WTC11 (cell line): ENCODE results near the gene CPNE4. TPM values are rescaled to one million over a fixed set of nuclear protein-coding genes. Genes with fewer than 3 reads are reported as not detected.

Experiments
- ATAC-seq: fragments of 200-7000 bp; cut with Tn5 transposase; 2 replicates; pipeline ENCODE4 v1.10.0; 2021; ENCODE audit warnings: mild to moderate bottlenecking, moderate library complexity
- CTCF ChIA-PET: fragments of 300-600 bp; sonication (Branson Sonifier 250); formaldehyde crosslinking; loops from one replicate; lab custom pipeline; 2021; ENCODE audit warnings: antibody characterized with exemption; lab: Charles Lee
- POLR2A ChIA-PET: fragments of 350-600 bp; sonication (Branson Sonifier 250); formaldehyde crosslinking; loops from one replicate; lab custom pipeline; 2021; ENCODE audit warnings: antibody characterized with exemption; lab: Charles Lee
- DNase-seq: peaks from one replicate; pipeline ENCODE4 v3.0.0; 2021; ENCODE audit warnings: low spot score
- H3K27ac Mint-ChIP-seq: 2 replicates; pipeline ENCODE4 v1.8.0; 2021; ENCODE audit warnings: mixed read lengths
- H3K27me3 Mint-ChIP-seq: 2 replicates; pipeline ENCODE4 v1.8.0; 2021; ENCODE audit warnings: low read depth, mild to moderate bottlenecking, moderate library complexity, mixed read lengths
- H3K36me3 Mint-ChIP-seq: 2 replicates; pipeline ENCODE4 v1.8.0; 2021; ENCODE audit warnings: mixed read lengths
- H3K4me1 Mint-ChIP-seq: 2 replicates; pipeline ENCODE4 v1.8.0; 2022; ENCODE audit warnings: mixed read lengths
- H3K4me3 Mint-ChIP-seq: 2 replicates; pipeline ENCODE4 v1.8.0; 2021; ENCODE audit warnings: mild to moderate bottlenecking, moderate library complexity, mixed read lengths
- H3K9me3 Mint-ChIP-seq: 2 replicates; pipeline ENCODE4 v1.8.0; 2021; ENCODE audit warnings: mixed read lengths
- ARID4B ChIP-seq: sonication (generic); formaldehyde crosslinking; IDR thresholded peaks from 2 replicates; pipeline ENCODE4 v1.8.0; 2023; ENCODE audit warnings: missing genetic modification reagents, mild to moderate bottlenecking, borderline replicate concordance
- ATF1 ChIP-seq: sonication (generic); formaldehyde crosslinking; IDR thresholded peaks from 2 replicates; pipeline ENCODE4 v1.8.1; 2023; ENCODE audit warnings: mild to moderate bottlenecking, moderate library complexity, missing genetic modification reagents
- CREB1 ChIP-seq: sonication (generic); formaldehyde crosslinking; IDR thresholded peaks from 2 replicates; pipeline ENCODE4 v1.8.0; 2023; ENCODE audit warnings: mild to moderate bottlenecking, missing genetic modification reagents
- CREM ChIP-seq: sonication (generic); formaldehyde crosslinking; IDR thresholded peaks from 2 replicates; pipeline ENCODE4 v1.8.1; 2022; ENCODE audit warnings: mild to moderate bottlenecking, missing genetic modification reagents, moderate library complexity
- EMX1 ChIP-seq: fragments of 250-450 bp; sonication (Bioruptor Pico); IDR thresholded peaks from 2 replicates; pipeline ENCODE4 v1.8.0; 2021; ENCODE audit warnings: mild to moderate bottlenecking
- FOXJ3 ChIP-seq: sonication (generic); formaldehyde crosslinking; IDR thresholded peaks from 2 replicates; pipeline ENCODE4 v1.9.0; 2021; ENCODE audit warnings: missing genetic modification reagents, mild to moderate bottlenecking, borderline replicate concordance
- GTF2I ChIP-seq: fragments of 250-450 bp; sonication (Bioruptor Pico); conservative IDR thresholded peaks from 2 replicates; pipeline ENCODE4 v1.4.0; 2021; ENCODE audit warnings: mild to moderate bottlenecking
- NR1H2 ChIP-seq: sonication (generic); formaldehyde crosslinking; IDR thresholded peaks from 2 replicates; pipeline ENCODE4 v1.9.0; 2021; ENCODE audit warnings: mild to moderate bottlenecking, moderate library complexity, missing genetic modification reagents
- NR2C2 ChIP-seq: sonication (generic); formaldehyde crosslinking; IDR thresholded peaks from 2 replicates; pipeline ENCODE4 v1.8.0; 2022; ENCODE audit warnings: mild to moderate bottlenecking, missing genetic modification reagents
- PRRX2 ChIP-seq: fragments of 250-450 bp; sonication (Bioruptor Pico); IDR thresholded peaks from 2 replicates; pipeline ENCODE4 v1.8.0; 2021; ENCODE audit warnings: mild to moderate bottlenecking
- SMAD3 ChIP-seq: sonication (generic); formaldehyde crosslinking; IDR thresholded peaks from 2 replicates; pipeline ENCODE4 v1.8.0; 2022; ENCODE audit warnings: missing genetic modification reagents, mild to moderate bottlenecking, borderline replicate concordance
- STAT6 ChIP-seq: sonication (generic); formaldehyde crosslinking; conservative IDR thresholded peaks from 2 replicates; pipeline ENCODE4 v1.8.1; 2023; ENCODE audit warnings: mild to moderate bottlenecking, low read depth, missing genetic modification reagents, moderate library complexity
- TEAD4 ChIP-seq: sonication (generic); formaldehyde crosslinking; IDR thresholded peaks from 2 replicates; pipeline ENCODE4 v1.8.0; 2022; ENCODE audit warnings: mild to moderate bottlenecking, missing genetic modification reagents
- USF1 ChIP-seq: sonication (generic); formaldehyde crosslinking; IDR thresholded peaks from 2 replicates; pipeline ENCODE4 v1.8.0; 2022; ENCODE audit warnings: mild to moderate bottlenecking, missing genetic modification reagents
- USF2 ChIP-seq: sonication (generic); formaldehyde crosslinking; IDR thresholded peaks from 2 replicates; pipeline ENCODE4 v1.8.1; 2023; ENCODE audit warnings: mild to moderate bottlenecking, missing genetic modification reagents, moderate library complexity
- ZBTB21 ChIP-seq: sonication (generic); formaldehyde crosslinking; IDR thresholded peaks from 2 replicates; pipeline ENCODE4 v1.8.1; 2023; ENCODE audit warnings: mild to moderate bottlenecking, missing genetic modification reagents, borderline replicate concordance
- ZBTB43 ChIP-seq: sonication (generic); formaldehyde crosslinking; IDR thresholded peaks from 2 replicates; pipeline ENCODE4 v1.8.1; 2023; ENCODE audit warnings: mild to moderate bottlenecking, missing genetic modification reagents
- ZNF263 ChIP-seq: sonication (generic); formaldehyde crosslinking; IDR thresholded peaks from 2 replicates; pipeline ENCODE4 v1.8.1; 2022; ENCODE audit warnings: low read depth, mild to moderate bottlenecking, moderate library complexity, missing genetic modification reagents
- ZNF423 ChIP-seq: fragments of 250-450 bp; sonication (Bioruptor Pico); IDR thresholded peaks from 2 replicates; pipeline ENCODE4 v2.1.2; 2022; ENCODE audit warnings: mild to moderate bottlenecking, moderate library complexity
- ZNF532 ChIP-seq: fragments of 250-450 bp; sonication (Bioruptor Pico); IDR thresholded peaks from 2 replicates; pipeline ENCODE4 v1.9.0; 2021; ENCODE audit warnings: mild to moderate bottlenecking, borderline replicate concordance
- total RNA-seq: library from RNA; stranded (reverse); gene quantifications from 3 replicates; pipeline ENCODE4 v1.2.3, GENCODE V29; 2021

CPNE4 gene
- total RNA-seq, 1 experiment from 2014 or later: 2.4 TPM

- Mint-ChIP-seq H3K36me3 (peaks cover 16% of the 10 kb centered on the region), H3K4me3 (no peak overlapping the region), H3K4me1 (peaks cover 10% of the 10 kb centered on the region; the same call in 1 of the 2 replicates), H3K9me3 (peaks cover 20% of the 10 kb centered on the region), H3K27ac (no peak overlapping the region), H3K27me3 (peaks cover 2% of the 10 kb centered on the region; the same call in 1 of the 2 replicates)
- ATAC-seq (no peak), DNase-seq (no peak)
- ChIA-PET CTCF (no interaction called here), POLR2A (no interaction called here)
- TF ChIP-seq NR1H2 (CRISPR knock-in tag) (no peak), FOXJ3 (CRISPR knock-in tag) (no peak), ZBTB43 (CRISPR knock-in tag) (no peak), CREB1 (CRISPR knock-in tag) (no peak), ZNF263 (CRISPR knock-in tag) (no peak), ZBTB21 (CRISPR knock-in tag) (no peak), USF1 (CRISPR knock-in tag) (no peak), EMX1 (CRISPR knock-in tag) (no peak), USF2 (CRISPR knock-in tag) (no peak), STAT6 (CRISPR knock-in tag) (no peak), CREM (CRISPR knock-in tag) (no peak), PRRX2 (CRISPR knock-in tag) (no peak), SMAD3 (CRISPR knock-in tag) (no peak), GTF2I (CRISPR knock-in tag) (no peak), ZNF423 (no peak), NR2C2 (CRISPR knock-in tag) (no peak), ARID4B (CRISPR knock-in tag) (no peak), ZNF532 (no peak), ATF1 (CRISPR knock-in tag) (no peak), TEAD4 (no peak)
These were observed 151.7 kb downstream of the CPNE4 start for GRCh38 chr3:131883086-131883485.
